ENCODE results near the gene NR2E1.

NR2E1 gene

GRCh38 chr6:108134213-108134970, 31.4 kb upstream of the NR2E1 start:
- Histone ChIP-seq H2BK120ac (ENCODE audit: low read depth, low read length) (no peak overlapping the region), H3K18ac (ENCODE audit: low read depth in 1 of 2, low read length in 2 of 2) (no peak overlapping the region), H2AFZ (ENCODE audit: low read depth, low read length) (no peak overlapping the region), H2BK15ac (ENCODE audit: low read depth, poor library complexity, severe bottlenecking) (no peak overlapping the region), H3K4ac (ENCODE audit: low read depth in 1 of 2, low read length in 2 of 2) (no peak overlapping the region), H3K27me3 (ENCODE audit: control insufficient read depth in 1 of 2, insufficient read depth in 1 of 2, low read length in 2 of 2) (peaks cover 14 to 58% of the 10 kb centered on the region in 2 experiments), H3K79me1 (replicated peaks; ENCODE audit: low read length, poor library complexity, severe bottlenecking) (no peaks in the 10 kb centered on the region), H2AK5ac (ENCODE audit: low read length, severe bottlenecking) (no peak overlapping the region), H2BK5ac (ENCODE audit: low read depth, low read length, poor library complexity, severe bottlenecking) (peak overlapping the region; percentile 69), H3K9me3 (ENCODE audit: control insufficient read depth, low read length) (no peaks in the 10 kb centered on the region), H3K27ac (ENCODE audit: low read length, poor library complexity, severe bottlenecking) (peak overlapping the region; percentile 78), H3K4me2 (ENCODE audit: low read length, poor library complexity, severe bottlenecking) (peak overlapping the region; percentile 77), H3K36me3 (ENCODE audit: control insufficient read depth in 1 of 2, insufficient read depth in 2 of 2, low read depth in 1 of 2, low read length in 2 of 2) (no peaks in the 10 kb centered on the region), H4K91ac (ENCODE audit: low read length) (no peak overlapping the region), H3K4me3 (ENCODE audit: insufficient read depth in 1 of 2, low read depth in 1 of 2, low read length in 2 of 2) (peak overlapping the region in 1 of 2 experiments; percentile 70), H2BK12ac (ENCODE audit: low read length in 2 of 2) (no peak overlapping the region), H3K4me1 (ENCODE audit: control insufficient read depth, insufficient read depth, low read depth, low read length) (peaks cover 1% of the 10 kb centered on the region), H4K8ac (ENCODE audit: low read length) (no peak overlapping the region), H3K23ac (ENCODE audit: low read length in 2 of 2) (no peak overlapping the region), H3K14ac (ENCODE audit: low read length in 2 of 2) (no peak overlapping the region), H3K9ac (ENCODE audit: low read length) (peak overlapping the region; percentile 81)
- 13% methylated on average over 17 of the region's 18 CpGs for WGBS
- no peak for DNase-seq

- H4K91ac ChIP-seq (ENCODE audit: low read length) = no peak overlapping the region
- H3K14ac ChIP-seq (ENCODE audit: low read length in 2 of 2) = no peak overlapping the region
- no peak overlapping the region for H2AK5ac ChIP-seq (ENCODE audit: low read length, severe bottlenecking)
- no peak overlapping the region for H3K27ac ChIP-seq (ENCODE audit: low read length, poor library complexity, severe bottlenecking)
- H3K4ac ChIP-seq (ENCODE audit: low read depth in 1 of 2, low read length in 2 of 2) = no peak overlapping the region
- no peak overlapping the region for H2BK5ac ChIP-seq (ENCODE audit: low read depth, low read length, poor library complexity, severe bottlenecking)
- H4K8ac ChIP-seq (ENCODE audit: low read length) = no peak overlapping the region
- no peak overlapping the region for H2BK12ac ChIP-seq (ENCODE audit: low read length in 2 of 2)
- no peak overlapping the region for H2BK15ac ChIP-seq (ENCODE audit: low read depth, poor library complexity, severe bottlenecking)
- no peak overlapping the region for H3K9ac ChIP-seq (ENCODE audit: low read length)
- no peak overlapping the region for H2BK120ac ChIP-seq (ENCODE audit: low read depth, low read length)
- H3K23ac ChIP-seq (ENCODE audit: low read length in 2 of 2) = no peak overlapping the region
- H3K4me2 ChIP-seq (ENCODE audit: low read length, poor library complexity, severe bottlenecking) = no peak overlapping the region
- no peak overlapping the region for H3K4me3 ChIP-seq (ENCODE audit: insufficient read depth in 1 of 2, low read depth in 1 of 2, low read length in 2 of 2)
- no peaks in the 10 kb centered on the region for H3K9me3 ChIP-seq (ENCODE audit: control insufficient read depth, low read length)
- no peaks in the 10 kb centered on the region for H3K4me1 ChIP-seq (ENCODE audit: control insufficient read depth, insufficient read depth, low read depth, low read length)
- peaks cover 15 to 42% of the 10 kb centered on the region in 2 experiments for H3K27me3 ChIP-seq (ENCODE audit: control insufficient read depth in 1 of 2, insufficient read depth in 1 of 2, low read length in 2 of 2)
- WGBS = 80% methylated on average over 1 of the region's 1 CpG
- no peaks in the 10 kb centered on the region for H3K79me1 ChIP-seq (replicated peaks; ENCODE audit: low read length, poor library complexity, severe bottlenecking)
- DNase-seq = no peak
- no peaks in the 10 kb centered on the region for H3K36me3 ChIP-seq (ENCODE audit: control insufficient read depth in 1 of 2, insufficient read depth in 2 of 2, low read depth in 1 of 2, low read length in 2 of 2)
- no peak overlapping the region for H2AFZ ChIP-seq (ENCODE audit: low read depth, low read length)
- no peak overlapping the region for H3K18ac ChIP-seq (ENCODE audit: low read depth in 1 of 2, low read length in 2 of 2)
Observed at GRCh38 chr6:108142240-108142639, 23.6 kb upstream of the NR2E1 start.

GRCh38 chr6:108145639-108146038, 20.2 kb upstream of the NR2E1 start:
- Histone ChIP-seq H3K36me3 (ENCODE audit: control insufficient read depth in 1 of 2, insufficient read depth in 2 of 2, low read depth in 1 of 2, low read length in 2 of 2) (no peaks in the 10 kb centered on the region), H2BK5ac (ENCODE audit: low read depth, low read length, poor library complexity, severe bottlenecking) (no peak overlapping the region), H3K4me2 (ENCODE audit: low read length, poor library complexity, severe bottlenecking) (no peak overlapping the region), H3K27me3 (ENCODE audit: control insufficient read depth in 1 of 2, insufficient read depth in 1 of 2, low read length in 2 of 2) (peaks cover 32 to 59% of the 10 kb centered on the region in 2 experiments), H3K4me1 (ENCODE audit: control insufficient read depth, insufficient read depth, low read depth, low read length) (no peaks in the 10 kb centered on the region), H4K91ac (ENCODE audit: low read length) (no peak overlapping the region), H3K27ac (ENCODE audit: low read length, poor library complexity, severe bottlenecking) (no peak overlapping the region), H2BK15ac (ENCODE audit: low read depth, poor library complexity, severe bottlenecking) (no peak overlapping the region), H2AFZ (ENCODE audit: low read depth, low read length) (no peak overlapping the region), H3K14ac (ENCODE audit: low read length in 2 of 2) (no peak overlapping the region), H3K4ac (ENCODE audit: low read depth in 1 of 2, low read length in 2 of 2) (no peak overlapping the region), H4K8ac (ENCODE audit: low read length) (no peak overlapping the region), H3K23ac (ENCODE audit: low read length in 2 of 2) (no peak overlapping the region), H3K4me3 (ENCODE audit: insufficient read depth in 1 of 2, low read depth in 1 of 2, low read length in 2 of 2) (no peak overlapping the region), H3K9me3 (ENCODE audit: control insufficient read depth, low read length) (peaks cover 4% of the 10 kb centered on the region), H3K9ac (ENCODE audit: low read length) (no peak overlapping the region), H3K79me1 (replicated peaks; ENCODE audit: low read length, poor library complexity, severe bottlenecking) (no peaks in the 10 kb centered on the region), H3K18ac (ENCODE audit: low read depth in 1 of 2, low read length in 2 of 2) (no peak overlapping the region), H2BK120ac (ENCODE audit: low read depth, low read length) (no peak overlapping the region), H2AK5ac (ENCODE audit: low read length, severe bottlenecking) (no peak overlapping the region), H2BK12ac (ENCODE audit: low read length in 2 of 2) (no peak overlapping the region)
- 80% methylated on average over 6 of the region's 6 CpGs for WGBS
- DNase-seq = no peak

GRCh38 chr6:108152446-108152845, 13.4 kb upstream of the NR2E1 start:
- Histone ChIP-seq H3K18ac (ENCODE audit: low read depth in 1 of 2, low read length in 2 of 2) (no peak overlapping the region), H3K4me1 (ENCODE audit: control insufficient read depth, insufficient read depth, low read depth, low read length) (peaks cover 4% of the 10 kb centered on the region), H3K27ac (ENCODE audit: low read length, poor library complexity, severe bottlenecking) (no peak overlapping the region), H2BK12ac (ENCODE audit: low read length in 2 of 2) (no peak overlapping the region), H4K8ac (ENCODE audit: low read length) (no peak overlapping the region), H2BK15ac (ENCODE audit: low read depth, poor library complexity, severe bottlenecking) (no peak overlapping the region), H3K4me3 (ENCODE audit: insufficient read depth in 1 of 2, low read depth in 1 of 2, low read length in 2 of 2) (no peak overlapping the region), H3K79me1 (replicated peaks; ENCODE audit: low read length, poor library complexity, severe bottlenecking) (no peaks in the 10 kb centered on the region), H3K9me3 (ENCODE audit: control insufficient read depth, low read length) (peaks cover 4% of the 10 kb centered on the region), H3K9ac (ENCODE audit: low read length) (no peak overlapping the region), H3K23ac (ENCODE audit: low read length in 2 of 2) (no peak overlapping the region), H3K36me3 (ENCODE audit: control insufficient read depth in 1 of 2, insufficient read depth in 2 of 2, low read depth in 1 of 2, low read length in 2 of 2) (no peaks in the 10 kb centered on the region), H2BK120ac (ENCODE audit: low read depth, low read length) (no peak overlapping the region), H3K14ac (ENCODE audit: low read length in 2 of 2) (no peak overlapping the region), H4K91ac (ENCODE audit: low read length) (no peak overlapping the region), H3K4me2 (ENCODE audit: low read length, poor library complexity, severe bottlenecking) (no peak overlapping the region), H2AK5ac (ENCODE audit: low read length, severe bottlenecking) (no peak overlapping the region), H3K4ac (ENCODE audit: low read depth in 1 of 2, low read length in 2 of 2) (no peak overlapping the region), H2BK5ac (ENCODE audit: low read depth, low read length, poor library complexity, severe bottlenecking) (no peak overlapping the region), H3K27me3 (ENCODE audit: control insufficient read depth in 1 of 2, insufficient read depth in 1 of 2, low read length in 2 of 2) (peaks cover 63 to 82% of the 10 kb centered on the region in 2 experiments), H2AFZ (ENCODE audit: low read depth, low read length) (no peak overlapping the region)
- DNase-seq = no peak
- WGBS = no CpG with 5 or more reads among the region's 4 CpGs

Data from mesenchymal stem cell (in vitro differentiated cells and primary cell).